PC-3 (cell line): ENCODE data around the gene CALM1. TPM values are rescaled to one million over a fixed set of nuclear protein-coding genes. Genes with fewer than 3 reads are reported as not detected.

Source experiments
- ATAC-seq: fragments of 200-7000 bp; cut with Tn5 transposase; 2 replicates; pipeline ENCODE4 v1.9.1; 2020; ENCODE audit warnings: mild to moderate bottlenecking, moderate library complexity
- BruUV-seq: library from RNA; stranded (reverse); fragments of 400-500 nt; replicated peaks from 2 replicates; lab custom pipeline; 2021; lab: Mats Ljungman, UMichigan
- CTCF ChIA-PET: fragments of 300-600 bp; sonication (Branson Sonifier 250); formaldehyde crosslinking; loops from one replicate; lab custom pipeline; 2022; ENCODE audit warnings: antibody characterized with exemption; lab: Charles Lee
- POLR2A ChIA-PET: fragments of 300-600 bp; sonication (Branson Sonifier 250); formaldehyde crosslinking; loops from one replicate; lab custom pipeline; 2022; ENCODE audit warnings: antibody characterized with exemption; ENCODE audit not compliant: unreplicated experiment; lab: Charles Lee
- DNase-seq: peaks from one replicate; pipeline ENCODE4 v3.0.0-alpha.2; 2015
- H2AFZ ChIP-seq: fragments of 300-600 bp; sonication (generic); 2 replicates; pipeline ENCODE4 v1.6.0; 2016; ENCODE audit warnings: antibody characterized with exemption, low read length
- H3F3A ChIP-seq: fragments of 300-600 bp; sonication (generic); one replicate; pipeline ENCODE4 v1.6.0; 2017; ENCODE audit warnings: antibody characterized with exemption, low read length, control low read depth, mild to moderate bottlenecking; ENCODE audit not compliant: unreplicated experiment
- H3K27ac ChIP-seq: fragments of 300-600 bp; sonication (generic); 2 replicates; pipeline ENCODE4 v1.5.1; 2016; ENCODE audit warnings: mild to moderate bottlenecking, low read length
- H3K27me3 ChIP-seq: fragments of 300-600 bp; sonication (generic); 2 replicates; pipeline ENCODE4 v1.6.1; 2016; ENCODE audit warnings: low read length, mixed read lengths
- H3K36me3 ChIP-seq: fragments of 300-600 bp; sonication (generic); 2 replicates; pipeline ENCODE4 v1.6.1; 2016; ENCODE audit warnings: low read depth, mixed run types, low read length, mixed read lengths
- H3K4me1 ChIP-seq: fragments of 300-600 bp; sonication (generic); 2 replicates; pipeline ENCODE4 v1.5.1; 2016; ENCODE audit warnings: low read length; ENCODE audit not compliant: insufficient read depth
- H3K4me2 ChIP-seq: fragments of 300-600 bp; sonication (generic); 2 replicates; pipeline ENCODE4 v1.6.0; 2016; ENCODE audit warnings: low read length
- H3K4me3 ChIP-seq: fragments of 300-600 bp; sonication (generic); 2 replicates; pipeline ENCODE4 v1.5.1; 2016; ENCODE audit warnings: mild to moderate bottlenecking, low read length, mixed read lengths
- H3K79me2 ChIP-seq: fragments of 300-600 bp; sonication (generic); 2 replicates; pipeline ENCODE4 v1.6.1; 2017; ENCODE audit warnings: low read length, mixed read lengths
- H3K9ac ChIP-seq: fragments of 300-600 bp; sonication (generic); 2 replicates; pipeline ENCODE4 v1.6.0; 2016; ENCODE audit warnings: mild to moderate bottlenecking, low read length
- H3K9me2 ChIP-seq: fragments of 300-600 bp; sonication (generic); replicated peaks from 2 replicates; pipeline ENCODE4 v1.6.1; 2016; ENCODE audit warnings: mixed run types, low read length, mixed read lengths
- H3K9me3 ChIP-seq: fragments of 300-600 bp; sonication (generic); 2 replicates; pipeline ENCODE4 v1.6.1; 2016; ENCODE audit warnings: low read length, mixed read lengths
- H4K20me1 ChIP-seq: fragments of 300-600 bp; sonication (generic); 2 replicates; pipeline ENCODE4 v1.6.1; 2016; ENCODE audit warnings: low read length, mixed read lengths
- CTCF ChIP-seq: fragments of 300-600 bp; sonication (generic); conservative IDR thresholded peaks from 2 replicates; pipeline ENCODE4 v1.5.1; 2017; ENCODE audit warnings: antibody characterized with exemption, low read depth, mild to moderate bottlenecking, low read length
- EZH2 ChIP-seq: fragments of 300-600 bp; sonication (generic); IDR thresholded peaks from one replicate; pipeline ENCODE4 v1.6.1; 2017; ENCODE audit warnings: antibody characterized with exemption, mild to moderate bottlenecking, low read length; ENCODE audit not compliant: unreplicated experiment
- EZH2phosphoT487 ChIP-seq: fragments of 300-600 bp; sonication (generic); IDR thresholded peaks from 2 replicates; pipeline ENCODE4 v1.6.1; 2018; ENCODE audit warnings: mild to moderate bottlenecking, antibody characterized with exemption, low read length, borderline replicate concordance
- intact Hi-C: fragments of 100-400 bp; cut with micrococcal nuclease; formaldehyde crosslinking; loops from 2 replicates; pipeline ENCODE4 v1.9.0; 2023
- total RNA-seq: library from RNA; depleted of rRNA; stranded (reverse); fragments of >200 nt; gene quantifications from 2 replicates; pipeline ENCODE4 v1.2.3, GENCODE V29; 2014

The CALM1 gene
- total RNA-seq, 1 experiment from 2014 or later = 1,162 TPM

- Histone ChIP-seq H4K20me1 (no peaks in the 10 kb centered on the region), H3K79me2 (no peaks in the 10 kb centered on the region), H3K27ac (peak overlapping the region; percentile 89), H3K4me1 (peaks cover 21% of the 10 kb centered on the region), H3K36me3 (no peaks in the 10 kb centered on the region), H3K9me3 (peaks cover 8% of the 10 kb centered on the region; the same call in 1 of the 2 replicates), H3K9me2 (no peaks in the 10 kb centered on the region), H3F3A (no peaks in the 10 kb centered on the region), H3K9ac (peak overlapping the region; percentile 51), H3K27me3 (no peaks in the 10 kb centered on the region), H3K4me3 (no peak overlapping the region; the same call in 1 of the 2 replicates), H3K4me2 (peak overlapping the region; percentile 42), H2AFZ (peak overlapping the region; percentile 31; the same call in 1 of the 2 replicates)
- no TSS peak for BruUV-seq
- intact Hi-C loops = no loop called here
- POLR2A ChIA-PET = interaction anchor here (0.6 to 1.0 kb wide), 2 partner anchors 62 to 69 kb away, joined by 3 to 7 read pairs; no protein-coding TSS in a partner anchor
- TF ChIP-seq CTCF = no peak
- TF ChIP-seq EZH2phosphoT487 = no peak
- no peak for TF ChIP-seq EZH2
- peak; percentile 68 for ATAC-seq
- CTCF ChIA-PET = interaction anchor here (0.6 kb wide), 1 partner anchor 35 kb away, joined by 4 read pairs; no protein-coding TSS in a partner anchor
- peak; percentile 97 for DNase-seq
Observed at GRCh38 chr14:90444077-90444696, 47.4 kb downstream of the CALM1 start.

GRCh38 chr14:90445011-90445410 lies 48.2 kb downstream of the CALM1 start:
- peaks cover 21% of the 10 kb centered on the region for H3K4me1 ChIP-seq
- H4K20me1 ChIP-seq = no peaks in the 10 kb centered on the region
- no peaks in the 10 kb centered on the region for H3K36me3 ChIP-seq
- ChIA-PET CTCF (no interaction called here), POLR2A (interaction anchor here (0.6 to 1.0 kb wide), 2 partner anchors 62 to 68 kb away, joined by 3 to 7 read pairs; no protein-coding TSS in a partner anchor)
- H3F3A ChIP-seq = no peaks in the 10 kb centered on the region
- H3K9ac ChIP-seq = peak overlapping the region; percentile 41
- peaks cover 8% of the 10 kb centered on the region; the same call in 1 of the 2 replicates for H3K9me3 ChIP-seq
- TF ChIP-seq CTCF = no peak
- TF ChIP-seq EZH2phosphoT487 = no peak
- no peak for TF ChIP-seq EZH2
- DNase-seq (no peak), ATAC-seq (no peak)
- no TSS peak for BruUV-seq
- H3K4me2 ChIP-seq = peak overlapping the region; percentile 42
- intact Hi-C loops = no loop called here
- no peak overlapping the region for H2AFZ ChIP-seq
- H3K79me2 ChIP-seq = no peaks in the 10 kb centered on the region
- no peak overlapping the region for H3K4me3 ChIP-seq
- H3K27ac ChIP-seq = peak overlapping the region; percentile 89
- no peaks in the 10 kb centered on the region for H3K9me2 ChIP-seq
- H3K27me3 ChIP-seq = no peaks in the 10 kb centered on the region

- no peak overlapping the region for H3K27ac ChIP-seq
Observed at GRCh38 chr14:90446405-90446804, 49.6 kb downstream of the CALM1 start.

More at GRCh38 chr14:90446405-90446804, 49.6 kb downstream of the CALM1 start:
- ATAC-seq (no peak), DNase-seq (no peak)
- Histone ChIP-seq H3K9me2 (no peaks in the 10 kb centered on the region), H3K4me2 (no peak overlapping the region), H3K27me3 (no peaks in the 10 kb centered on the region), H3F3A (no peaks in the 10 kb centered on the region), H3K9me3 (peaks cover 8% of the 10 kb centered on the region; the same call in 1 of the 2 replicates), H2AFZ (no peak overlapping the region), H3K79me2 (no peaks in the 10 kb centered on the region), H3K36me3 (no peaks in the 10 kb centered on the region), H4K20me1 (no peaks in the 10 kb centered on the region), H3K9ac (no peak overlapping the region), H3K4me3 (no peak overlapping the region), H3K4me1 (peaks cover 21% of the 10 kb centered on the region)
- no peak for TF ChIP-seq CTCF
- no peak for TF ChIP-seq EZH2
- no peak for TF ChIP-seq EZH2phosphoT487
- CTCF ChIA-PET = no interaction called here
- intact Hi-C loops = loop anchor here (2.0 kb wide), 1 partner anchor 44 kb away; no protein-coding TSS in a partner anchor
- BruUV-seq = no TSS peak
- POLR2A ChIA-PET = no interaction called here
